ENCODE data around the gene TMEM209. TPM values are rescaled to one million over a fixed set of nuclear protein-coding genes. Genes with fewer than 3 reads are reported as not detected.
A peak's percentile ranks its signal among the peaks of the same experiment; 100 is the strongest.

TMEM209 gene
- total and polyA plus RNA-seq, 4 donors, result 4.5 to 10.1 (median 9.0) TPM

GRCh38 chr7:130118294-130118693, 86.9 kb downstream of the TMEM209 start:
- Histone ChIP-seq H3K27me3 (ENCODE audit: control insufficient read depth in 4 of 4, insufficient read depth in 4 of 4, low read length in 3 of 4) (no peaks in the 10 kb centered on the region), H3K4me3 (ENCODE audit: low read depth in 1 of 3, low read length in 3 of 3) (no peak overlapping the region), H3K4me1 (ENCODE audit: control insufficient read depth in 4 of 4, insufficient read depth in 4 of 4, low read length in 3 of 4) (peaks cover 0 to 16% (median 13%) of the 10 kb centered on the region in 4 donors), H3K36me3 (ENCODE audit: control insufficient read depth in 4 of 4, insufficient read depth in 3 of 4, low read depth in 1 of 4, low read length in 3 of 4) (peaks cover 12 to 29% (median 17%) of the 10 kb centered on the region in 4 donors), H3K9ac (ENCODE audit: low read depth in 1 of 2, low read length in 2 of 2) (no peak overlapping the region), H3K27ac (ENCODE audit: low read depth in 1 of 2, low read length in 2 of 2) (no peak overlapping the region), H3K9me3 (ENCODE audit: control insufficient read depth in 4 of 4, low read length in 3 of 4) (no peaks in the 10 kb centered on the region)
- DNase-seq (ENCODE audit: low spot score), result no peak
- TF ChIP-seq RXRA (IDR thresholded peaks at IDR 0.05) (no peak), HNF4G (IDR thresholded peaks at IDR 0.05) (no peak), GABPA (IDR thresholded peaks at IDR 0.05 in 1 of 2, conservative IDR thresholded peaks at IDR 0.05 in 1 of 2) (no peak), REST (IDR thresholded peaks at IDR 0.05) (no peak), RAD21 (IDR thresholded peaks at IDR 0.05) (no peak), FOXA1 (IDR thresholded peaks at IDR 0.05) (no peak), MAX (IDR thresholded peaks at IDR 0.05) (no peak)
- WGBS, result 92% methylated on average over 5 of the region's 5 CpGs

GRCh38 chr7:130114776-130115175, 90.4 kb downstream of the TMEM209 start:
- Histone ChIP-seq H3K27ac (ENCODE audit: low read depth in 1 of 2, low read length in 2 of 2) (peak overlapping the region in 1 of 2 donors; percentile 56), H3K27me3 (ENCODE audit: control insufficient read depth in 4 of 4, insufficient read depth in 4 of 4, low read length in 3 of 4) (no peaks in the 10 kb centered on the region), H3K36me3 (ENCODE audit: control insufficient read depth in 4 of 4, insufficient read depth in 3 of 4, low read depth in 1 of 4, low read length in 3 of 4) (peaks cover 0 to 7% (median 3%) of the 10 kb centered on the region in 4 donors), H3K9me3 (ENCODE audit: control insufficient read depth in 4 of 4, low read length in 3 of 4) (no peaks in the 10 kb centered on the region), H3K4me3 (ENCODE audit: low read depth in 1 of 3, low read length in 3 of 3) (no peak overlapping the region), H3K4me1 (ENCODE audit: control insufficient read depth in 4 of 4, insufficient read depth in 4 of 4, low read length in 3 of 4) (peaks cover 8 to 31% (median 21%) of the 10 kb centered on the region in 4 donors), H3K9ac (ENCODE audit: low read depth in 1 of 2, low read length in 2 of 2) (no peak overlapping the region)
- TF ChIP-seq FOXA1 (IDR thresholded peaks at IDR 0.05), result no peak
- no peak for TF ChIP-seq REST (IDR thresholded peaks at IDR 0.05)
- no peak for TF ChIP-seq HNF4A (conservative IDR thresholded peaks at IDR 0.05)
- no peak for TF ChIP-seq FOXA2 (IDR thresholded peaks at IDR 0.05)
- no peak for TF ChIP-seq CTCF (IDR thresholded peaks at IDR 0.05; ENCODE audit: low read depth, low read length, missing input control)
- TF ChIP-seq RAD21 (IDR thresholded peaks at IDR 0.05), result no peak
- no peak for TF ChIP-seq ZBTB33 (IDR thresholded peaks at IDR 0.05)
- no peak for TF ChIP-seq GABPA (IDR thresholded peaks at IDR 0.05 in 1 of 2, conservative IDR thresholded peaks at IDR 0.05 in 1 of 2)
- TF ChIP-seq JUND (IDR thresholded peaks at IDR 0.05), result no peak
- TF ChIP-seq TAF1 (conservative IDR thresholded peaks at IDR 0.05), result no peak
- TF ChIP-seq YY1 (IDR thresholded peaks at IDR 0.05), result no peak
- no peak for TF ChIP-seq MAX (IDR thresholded peaks at IDR 0.05)
- TF ChIP-seq ATF3 (IDR thresholded peaks at IDR 0.05), result no peak
- no peak for DNase-seq (ENCODE audit: low spot score)
- 96% methylated on average over 2 of the region's 2 CpGs for WGBS
